Measurements from ENCODE around the gene MAP1S. TPM values are rescaled to one million over a fixed set of nuclear protein-coding genes. Genes with fewer than 3 reads are reported as not detected.

Gene MAP1S
- total RNA-seq, 1 donor from 2014 or later, result 66.7 TPM

DNA sequence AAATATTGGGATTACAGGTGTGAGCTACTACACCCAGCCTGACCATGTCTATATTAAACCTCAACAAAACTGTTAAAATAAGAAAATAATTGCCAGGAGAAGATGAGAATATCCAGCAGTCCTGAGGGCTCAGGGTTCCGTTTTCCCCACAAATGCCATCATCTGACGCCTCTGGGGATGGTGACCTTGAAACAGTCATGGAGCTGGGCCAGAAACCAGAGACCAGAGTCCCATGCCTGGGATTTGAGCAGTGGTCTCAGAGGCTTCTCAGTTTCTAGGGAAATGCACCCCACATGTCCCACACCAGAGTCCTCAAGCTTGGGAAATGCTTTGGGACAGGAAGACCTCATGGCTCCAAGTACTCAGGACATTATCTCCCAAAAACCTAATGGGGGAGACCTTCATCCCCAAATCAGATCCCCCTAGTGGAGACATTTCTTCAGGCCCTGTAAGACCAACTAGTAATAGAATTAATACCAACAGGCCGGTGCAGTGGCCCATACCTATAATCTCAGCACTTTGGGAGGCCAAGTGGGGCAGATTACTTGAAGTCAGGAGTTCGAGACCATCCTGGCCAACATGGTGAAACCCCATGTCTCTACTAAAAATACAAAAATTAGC is 2.9 kb upstream of the MAP1S start:
- no peak for DNase-seq (ENCODE audit: low spot score)
- Mint-ChIP-seq H3K9me3 (no peaks in the 10 kb centered on the region), H3K27ac (no peak overlapping the region), H3K4me3 (ENCODE audit: low read depth) (no peak overlapping the region), H3K36me3 (ENCODE audit: low read depth) (peaks cover 8% of the 10 kb centered on the region), H3K4me1 (ENCODE audit: low read depth) (peaks cover 29% of the 10 kb centered on the region), H3K27me3 (ENCODE audit: low read depth) (no peaks in the 10 kb centered on the region)
- intact Hi-C loops (cut with micrococcal nuclease), result loop anchor here (5.0 kb wide), 1 partner anchor 61 kb away; no protein-coding TSS in a partner anchor

DNA sequence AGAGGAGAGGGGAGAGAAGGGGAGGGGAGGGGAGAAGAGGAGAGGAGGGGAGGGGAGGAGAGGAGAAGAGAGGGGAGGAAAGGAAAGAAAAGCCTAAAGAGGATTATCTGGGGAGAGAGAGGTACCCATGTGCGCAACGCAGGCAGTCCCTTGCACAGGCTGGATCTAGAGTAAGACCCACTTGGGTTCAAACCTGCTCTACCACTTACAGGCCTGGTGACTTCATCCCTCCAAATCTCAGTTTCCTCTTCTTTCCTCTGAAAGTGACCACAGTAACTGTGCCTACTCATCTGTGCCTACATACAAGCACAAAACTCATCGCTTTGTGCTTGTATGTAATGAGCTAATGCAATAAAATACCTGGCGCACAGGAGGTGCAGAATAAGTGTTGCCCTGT is 732 bp upstream of the MAP1S start:
- Mint-ChIP-seq H3K36me3 (ENCODE audit: low read depth) (peaks cover 13% of the 10 kb centered on the region), H3K4me3 (ENCODE audit: low read depth) (peak overlapping the region; percentile 79), H3K9me3 (no peaks in the 10 kb centered on the region), H3K27ac (peak overlapping the region; percentile 61), H3K4me1 (ENCODE audit: low read depth) (peaks cover 36% of the 10 kb centered on the region), H3K27me3 (ENCODE audit: low read depth) (no peaks in the 10 kb centered on the region)
- intact Hi-C loops (cut with micrococcal nuclease), result loop anchor here (5.0 kb wide), 1 partner anchor 59 kb away; no protein-coding TSS in a partner anchor
- DNase-seq (ENCODE audit: low spot score), result no peak

DNA sequence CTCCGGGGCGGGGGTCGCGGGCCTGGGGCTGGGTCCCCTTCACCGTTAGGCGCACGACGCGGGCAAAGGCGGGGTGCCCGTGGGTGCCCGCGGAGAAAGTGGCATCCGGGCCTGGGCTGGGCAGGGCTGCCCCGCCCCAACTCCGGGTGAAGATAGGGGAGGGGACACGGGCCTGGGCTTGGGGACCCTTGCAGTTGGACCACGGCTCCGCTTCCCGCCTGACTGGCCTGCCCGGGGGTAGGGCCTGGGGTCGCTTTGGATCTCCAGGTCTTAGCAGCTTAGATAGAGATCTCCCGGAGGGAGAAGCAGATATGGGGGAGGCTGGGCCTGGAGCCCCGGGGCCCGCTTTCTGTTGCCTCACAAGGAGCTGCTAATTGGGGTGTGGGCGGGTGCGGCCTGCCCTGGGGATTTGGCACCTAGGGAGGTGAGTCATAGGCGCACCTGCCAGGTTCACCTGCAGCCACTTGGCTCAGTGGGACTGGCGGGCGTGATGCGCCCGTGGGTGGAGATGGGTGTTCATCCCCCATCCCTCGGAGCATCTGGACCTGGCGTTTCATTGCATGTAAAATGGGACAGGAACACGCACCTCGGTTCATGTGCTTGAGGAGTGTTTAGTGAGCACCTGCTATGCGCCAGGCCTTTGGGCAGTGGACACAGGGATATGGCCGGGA is 585 bp downstream of the MAP1S start:
- Mint-ChIP-seq H3K9me3 (no peaks in the 10 kb centered on the region), H3K4me3 (ENCODE audit: low read depth) (peak overlapping the region; percentile 92), H3K4me1 (ENCODE audit: low read depth) (peaks cover 36% of the 10 kb centered on the region), H3K27ac (peak overlapping the region; percentile 72), H3K36me3 (ENCODE audit: low read depth) (peaks cover 22% of the 10 kb centered on the region), H3K27me3 (ENCODE audit: low read depth) (no peaks in the 10 kb centered on the region)
- no peak for DNase-seq (ENCODE audit: low spot score)
- intact Hi-C loops (cut with micrococcal nuclease), result loop anchor here (1.0 to 5.0 kb wide), 2 partner anchors 27 to 57 kb away; no protein-coding TSS in a partner anchor

- peak overlapping the region; percentile 72 for H3K27ac Mint-ChIP-seq
- H3K9me3 Mint-ChIP-seq, result no peaks in the 10 kb centered on the region
- peak overlapping the region; percentile 92 for H3K4me3 Mint-ChIP-seq (ENCODE audit: low read depth)
- peaks cover 36% of the 10 kb centered on the region for H3K4me1 Mint-ChIP-seq (ENCODE audit: low read depth)
- intact Hi-C loops (cut with micrococcal nuclease), result no loop called here
- DNase-seq (ENCODE audit: low spot score), result no peak
- peaks cover 26% of the 10 kb centered on the region for H3K36me3 Mint-ChIP-seq (ENCODE audit: low read depth)
- no peaks in the 10 kb centered on the region for H3K27me3 Mint-ChIP-seq (ENCODE audit: low read depth)
These were observed 1.2 kb downstream of the MAP1S start for GRCh38 chr19:17720440-17720839.

GRCh38 chr19:17721111-17721628 is 1.9 kb downstream of the MAP1S start:
- H3K9me3 Mint-ChIP-seq, result no peaks in the 10 kb centered on the region
- no peak for DNase-seq (ENCODE audit: low spot score)
- peaks cover 30% of the 10 kb centered on the region for H3K36me3 Mint-ChIP-seq (ENCODE audit: low read depth)
- no peaks in the 10 kb centered on the region for H3K27me3 Mint-ChIP-seq (ENCODE audit: low read depth)
- peaks cover 36% of the 10 kb centered on the region for H3K4me1 Mint-ChIP-seq (ENCODE audit: low read depth)
- intact Hi-C loops (cut with micrococcal nuclease), result no loop called here
- H3K27ac Mint-ChIP-seq, result peak overlapping the region; percentile 39
- H3K4me3 Mint-ChIP-seq (ENCODE audit: low read depth), result peak overlapping the region; percentile 92

DNA sequence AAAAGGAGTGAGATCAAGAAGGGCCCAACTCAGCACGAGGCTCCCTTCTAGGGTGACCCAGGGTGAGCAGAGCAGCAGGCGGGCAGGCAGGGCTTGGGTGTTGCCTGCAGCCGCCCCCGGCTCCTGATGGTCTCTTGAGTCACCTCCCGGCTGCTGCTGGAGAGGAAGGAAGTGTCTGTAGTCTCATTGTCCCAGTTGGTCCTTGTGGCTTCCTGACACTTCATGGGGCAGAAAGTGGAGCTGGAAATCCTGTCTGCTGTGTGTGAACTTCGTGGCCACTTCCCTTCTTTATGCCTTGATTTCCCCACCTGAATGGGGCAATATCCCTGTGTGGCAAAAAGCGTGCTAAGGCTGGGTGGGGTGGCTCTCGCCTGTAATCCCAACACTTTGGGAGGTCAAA is 2.5 kb downstream of the MAP1S start:
- intact Hi-C loops (cut with micrococcal nuclease), result no loop called here
- H3K27ac Mint-ChIP-seq, result peak overlapping the region; percentile 39
- H3K9me3 Mint-ChIP-seq, result no peaks in the 10 kb centered on the region
- peaks cover 36% of the 10 kb centered on the region for H3K4me1 Mint-ChIP-seq (ENCODE audit: low read depth)
- DNase-seq (ENCODE audit: low spot score), result no peak
- peaks cover 32% of the 10 kb centered on the region for H3K36me3 Mint-ChIP-seq (ENCODE audit: low read depth)
- no peaks in the 10 kb centered on the region for H3K27me3 Mint-ChIP-seq (ENCODE audit: low read depth)
- peak overlapping the region; percentile 92 for H3K4me3 Mint-ChIP-seq (ENCODE audit: low read depth)

DNA sequence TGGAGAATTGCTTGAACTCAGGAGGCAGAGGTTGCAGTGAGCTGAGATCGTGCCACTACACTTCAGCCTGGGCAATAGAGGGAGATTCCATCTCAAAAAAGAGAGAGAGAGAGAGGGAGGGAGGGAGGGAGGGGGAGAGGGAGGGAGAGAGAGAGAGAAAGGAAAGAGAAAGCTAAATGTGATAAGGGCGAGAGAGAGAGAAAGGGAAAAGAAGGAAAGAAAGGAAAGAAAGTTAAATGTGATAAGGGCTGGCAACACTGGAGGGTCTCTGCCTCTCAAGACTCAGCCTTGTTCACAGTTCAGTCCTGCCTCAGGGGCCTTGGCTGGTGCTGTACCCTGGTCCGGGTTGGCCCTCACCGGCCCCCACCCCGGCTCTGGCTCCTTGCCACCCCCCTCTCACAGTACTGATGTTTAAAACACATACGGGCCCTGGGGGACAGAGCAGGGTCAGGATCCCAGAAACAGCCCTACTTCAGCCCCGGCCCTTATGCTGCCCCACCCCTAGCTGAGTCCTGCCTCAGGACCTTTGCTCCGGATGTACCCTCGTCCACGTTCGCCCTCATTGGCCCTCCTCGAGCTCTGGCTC is 3.5 kb downstream of the MAP1S start:
- no peak overlapping the region for H3K4me3 Mint-ChIP-seq (ENCODE audit: low read depth)
- no peak for DNase-seq (ENCODE audit: low spot score)
- peak overlapping the region; percentile 33 for H3K27ac Mint-ChIP-seq
- no peaks in the 10 kb centered on the region for H3K27me3 Mint-ChIP-seq (ENCODE audit: low read depth)
- peaks cover 36% of the 10 kb centered on the region for H3K36me3 Mint-ChIP-seq (ENCODE audit: low read depth)
- peaks cover 31% of the 10 kb centered on the region for H3K4me1 Mint-ChIP-seq (ENCODE audit: low read depth)
- intact Hi-C loops (cut with micrococcal nuclease), result no loop called here
- H3K9me3 Mint-ChIP-seq, result no peaks in the 10 kb centered on the region

- Mint-ChIP-seq H3K9me3 (no peaks in the 10 kb centered on the region), H3K4me1 (ENCODE audit: low read depth) (peaks cover 24% of the 10 kb centered on the region), H3K27me3 (ENCODE audit: low read depth) (no peaks in the 10 kb centered on the region), H3K27ac (no peak overlapping the region), H3K36me3 (ENCODE audit: low read depth) (peaks cover 44% of the 10 kb centered on the region), H3K4me3 (ENCODE audit: low read depth) (no peak overlapping the region)
- no peak for DNase-seq (ENCODE audit: low spot score)
- intact Hi-C loops (cut with micrococcal nuclease), result no loop called here
These were observed 5.4 kb downstream of the MAP1S start for GRCh38 chr19:17724655-17725054.

- no peak for DNase-seq (ENCODE audit: low spot score)
- H3K27ac Mint-ChIP-seq, result no peak overlapping the region
- peaks cover 16% of the 10 kb centered on the region for H3K4me1 Mint-ChIP-seq (ENCODE audit: low read depth)
- no peaks in the 10 kb centered on the region for H3K9me3 Mint-ChIP-seq
- H3K4me3 Mint-ChIP-seq (ENCODE audit: low read depth), result no peak overlapping the region
- no peaks in the 10 kb centered on the region for H3K27me3 Mint-ChIP-seq (ENCODE audit: low read depth)
- intact Hi-C loops (cut with micrococcal nuclease), result no loop called here
- peaks cover 46% of the 10 kb centered on the region for H3K36me3 Mint-ChIP-seq (ENCODE audit: low read depth)
These were observed 6.3 kb downstream of the MAP1S start for GRCh38 chr19:17725422-17726078.

DNA sequence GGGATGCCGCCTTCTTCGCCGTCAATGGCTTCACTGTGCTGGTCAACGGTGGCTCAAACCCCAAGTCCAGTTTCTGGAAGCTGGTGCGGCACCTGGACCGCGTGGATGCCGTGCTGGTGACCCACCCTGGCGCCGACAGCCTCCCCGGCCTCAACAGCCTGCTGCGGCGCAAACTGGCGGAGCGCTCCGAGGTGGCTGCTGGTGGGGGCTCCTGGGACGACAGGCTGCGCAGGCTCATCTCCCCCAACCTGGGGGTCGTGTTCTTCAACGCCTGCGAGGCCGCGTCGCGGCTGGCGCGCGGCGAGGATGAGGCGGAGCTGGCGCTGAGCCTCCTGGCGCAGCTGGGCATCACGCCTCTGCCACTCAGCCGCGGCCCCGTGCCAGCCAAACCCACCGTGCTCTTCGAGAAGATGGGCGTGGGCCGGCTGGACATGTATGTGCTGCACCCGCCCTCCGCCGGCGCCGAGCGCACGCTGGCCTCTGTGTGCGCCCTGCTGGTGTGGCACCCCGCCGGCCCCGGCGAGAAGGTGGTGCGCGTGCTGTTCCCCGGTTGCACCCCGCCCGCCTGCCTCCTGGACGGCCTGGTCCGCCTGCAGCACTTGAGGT is 7.0 kb downstream of the MAP1S start:
- no peaks in the 10 kb centered on the region for H3K27me3 Mint-ChIP-seq (ENCODE audit: low read depth)
- peaks cover 52% of the 10 kb centered on the region for H3K36me3 Mint-ChIP-seq (ENCODE audit: low read depth)
- no peak overlapping the region for H3K27ac Mint-ChIP-seq
- intact Hi-C loops (cut with micrococcal nuclease), result no loop called here
- H3K4me1 Mint-ChIP-seq (ENCODE audit: low read depth), result peaks cover 13% of the 10 kb centered on the region
- H3K9me3 Mint-ChIP-seq, result no peaks in the 10 kb centered on the region
- no peak for DNase-seq (ENCODE audit: low spot score)
- H3K4me3 Mint-ChIP-seq (ENCODE audit: low read depth), result no peak overlapping the region

GRCh38 chr19:17726964-17727773 is 7.9 kb downstream of the MAP1S start:
- H3K27me3 Mint-ChIP-seq (ENCODE audit: low read depth), result no peaks in the 10 kb centered on the region
- H3K4me1 Mint-ChIP-seq (ENCODE audit: low read depth), result peaks cover 4% of the 10 kb centered on the region
- H3K4me3 Mint-ChIP-seq (ENCODE audit: low read depth), result no peak overlapping the region
- intact Hi-C loops (cut with micrococcal nuclease), result no loop called here
- no peak for DNase-seq (ENCODE audit: low spot score)
- H3K36me3 Mint-ChIP-seq (ENCODE audit: low read depth), result peaks cover 57% of the 10 kb centered on the region
- no peak overlapping the region for H3K27ac Mint-ChIP-seq
- no peaks in the 10 kb centered on the region for H3K9me3 Mint-ChIP-seq

DNA sequence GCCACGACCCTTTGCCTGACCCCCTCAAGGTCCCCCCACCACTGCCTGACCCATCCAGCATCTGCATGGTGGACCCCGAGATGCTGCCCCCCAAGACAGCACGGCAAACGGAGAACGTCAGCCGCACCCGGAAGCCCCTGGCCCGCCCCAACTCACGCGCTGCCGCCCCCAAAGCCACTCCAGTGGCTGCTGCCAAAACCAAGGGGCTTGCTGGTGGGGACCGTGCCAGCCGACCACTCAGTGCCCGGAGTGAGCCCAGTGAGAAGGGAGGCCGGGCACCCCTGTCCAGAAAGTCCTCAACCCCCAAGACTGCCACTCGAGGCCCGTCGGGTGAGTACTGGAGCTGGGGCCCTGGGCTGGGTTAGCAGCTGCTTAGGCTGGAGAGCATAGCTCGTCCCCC is 8.6 kb downstream of the MAP1S start:
- Mint-ChIP-seq H3K4me3 (ENCODE audit: low read depth) (no peak overlapping the region), H3K36me3 (ENCODE audit: low read depth) (peaks cover 61% of the 10 kb centered on the region), H3K4me1 (ENCODE audit: low read depth) (peaks cover 4% of the 10 kb centered on the region), H3K9me3 (no peaks in the 10 kb centered on the region), H3K27ac (no peak overlapping the region), H3K27me3 (ENCODE audit: low read depth) (no peaks in the 10 kb centered on the region)
- no peak for DNase-seq (ENCODE audit: low spot score)
- intact Hi-C loops (cut with micrococcal nuclease), result no loop called here
